ENCODE measurements around the gene SOBP.

The SOBP gene

DNA sequence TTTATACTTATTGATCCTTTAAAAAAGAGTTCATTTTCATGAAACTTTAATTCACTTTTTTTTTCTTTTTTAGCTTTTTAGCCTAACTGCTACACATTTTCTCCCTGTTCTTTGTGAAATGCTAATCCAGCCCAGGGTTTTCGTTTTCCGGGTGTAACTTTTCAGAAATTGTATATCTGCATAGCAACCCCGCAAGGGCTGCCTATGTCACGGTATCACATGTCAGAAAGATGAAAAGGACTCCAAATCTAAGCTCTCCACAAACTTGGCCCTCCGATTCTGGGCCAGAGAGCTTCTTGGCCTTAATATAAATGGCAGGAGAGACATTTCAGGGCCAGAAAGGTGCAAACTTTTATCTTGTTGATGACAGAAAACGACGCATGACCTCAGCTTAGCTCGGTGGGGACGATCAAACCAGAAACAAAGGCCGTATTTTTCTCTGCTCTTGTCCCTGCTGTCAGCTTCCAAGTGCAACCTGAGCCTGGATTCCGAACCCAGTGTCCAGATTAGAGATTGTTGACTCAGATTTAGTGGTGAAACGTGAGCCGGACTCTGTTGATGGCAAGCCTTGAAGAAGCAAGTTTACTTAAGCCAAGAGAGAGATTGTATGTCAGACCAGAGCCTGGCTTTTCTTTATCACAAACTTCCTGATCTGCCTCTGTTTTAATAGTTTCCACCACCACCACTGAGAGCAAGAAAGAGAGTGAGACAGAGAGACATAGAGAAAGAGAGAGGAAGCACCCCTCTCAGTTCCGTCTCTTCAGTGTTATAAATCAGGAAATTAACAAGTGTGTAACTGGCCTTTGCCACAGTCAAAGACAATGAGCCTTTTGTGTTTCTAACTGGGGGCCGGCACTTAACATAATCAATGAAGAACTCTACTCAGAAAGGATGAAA lies 176.4 kb downstream of the SOBP start:
- DNase-seq, result no peak

DNA sequence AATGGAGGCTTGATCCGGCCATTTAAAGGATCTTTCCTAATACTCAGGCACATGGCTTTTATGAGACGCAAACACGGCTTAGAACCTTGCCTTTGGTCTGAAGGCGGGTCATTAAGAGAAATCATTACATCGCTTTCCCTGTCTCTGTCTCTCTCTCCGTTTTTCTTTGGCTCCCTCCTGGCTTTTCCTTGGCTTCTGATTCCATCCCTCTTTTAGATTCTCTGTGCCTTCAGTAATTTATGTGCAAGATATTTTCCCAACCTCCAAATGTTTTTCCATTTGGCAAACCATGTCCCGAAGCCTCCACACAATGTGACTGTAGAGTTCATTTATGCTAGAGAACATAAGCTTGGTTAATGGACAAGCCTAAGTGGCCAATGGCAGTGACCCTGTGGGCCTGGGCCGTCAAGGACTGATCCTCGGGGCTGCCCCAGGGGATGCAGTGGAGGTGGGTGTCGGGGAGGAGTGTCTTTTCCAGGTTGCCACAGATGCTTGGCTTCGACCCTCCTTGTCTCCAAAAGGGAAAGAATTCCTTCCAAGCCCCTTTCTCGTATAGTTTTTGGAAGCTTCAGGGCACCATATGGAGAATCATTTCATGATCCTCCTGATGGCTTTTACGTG lies 177.2 kb downstream of the SOBP start:
- no peak for DNase-seq

DNA sequence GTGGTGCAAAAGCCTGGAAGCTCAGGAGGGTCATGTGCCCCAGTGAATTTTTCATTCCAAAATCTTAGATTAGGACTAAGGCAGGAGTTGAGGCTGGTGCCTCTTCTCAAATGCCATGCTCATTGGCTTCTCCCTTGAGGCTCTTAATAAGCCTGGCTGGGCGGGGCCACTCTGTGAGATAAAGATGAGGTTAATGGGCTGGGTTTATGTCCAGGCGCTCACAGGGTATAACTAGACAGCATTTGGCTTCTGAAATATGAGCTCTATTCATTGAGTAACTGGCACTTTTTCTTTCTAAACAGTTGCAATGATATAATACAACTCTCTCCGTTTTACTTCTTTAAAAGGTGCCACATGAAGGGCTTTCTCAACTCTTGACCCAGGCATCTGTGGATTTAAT lies 177.9 kb downstream of the SOBP start:
- DNase-seq, result no peak

DNA sequence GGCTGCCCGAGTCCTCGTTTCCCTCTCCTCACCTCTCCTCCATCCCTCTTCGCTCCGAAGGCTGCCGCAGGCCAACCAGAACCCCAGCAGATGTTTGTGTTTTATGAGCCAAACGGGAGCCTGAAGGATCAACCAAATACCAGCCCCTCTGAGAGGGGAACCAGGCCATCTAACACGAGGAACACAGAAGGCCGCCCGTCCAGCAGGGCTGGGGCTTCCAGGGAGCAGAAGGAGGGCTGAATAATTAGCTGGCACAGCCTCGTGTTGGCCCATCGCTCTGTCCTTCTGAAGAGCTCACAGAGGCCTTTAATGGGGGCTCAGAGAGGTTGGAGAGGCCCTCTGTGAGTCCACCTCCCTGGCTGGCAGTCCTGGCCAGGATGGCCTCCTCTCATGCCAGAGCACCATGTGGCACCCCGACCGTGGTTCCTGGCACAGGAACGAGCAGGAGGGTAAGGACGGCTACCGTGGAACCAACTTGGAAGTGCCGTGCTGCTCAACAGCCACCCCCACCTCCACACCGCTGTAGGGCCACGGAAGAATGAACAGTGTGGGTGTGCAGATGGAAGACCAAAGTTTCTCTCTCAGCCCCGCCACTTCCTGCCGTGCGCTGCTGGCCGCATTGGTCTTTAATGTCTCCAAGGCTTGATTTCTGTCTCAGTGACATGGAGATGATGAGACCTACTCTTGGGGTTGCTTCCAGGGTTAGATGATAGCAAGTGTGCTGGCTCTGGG lies 179.0 kb downstream of the SOBP start:
- DNase-seq, result peak; percentile 8

DNA sequence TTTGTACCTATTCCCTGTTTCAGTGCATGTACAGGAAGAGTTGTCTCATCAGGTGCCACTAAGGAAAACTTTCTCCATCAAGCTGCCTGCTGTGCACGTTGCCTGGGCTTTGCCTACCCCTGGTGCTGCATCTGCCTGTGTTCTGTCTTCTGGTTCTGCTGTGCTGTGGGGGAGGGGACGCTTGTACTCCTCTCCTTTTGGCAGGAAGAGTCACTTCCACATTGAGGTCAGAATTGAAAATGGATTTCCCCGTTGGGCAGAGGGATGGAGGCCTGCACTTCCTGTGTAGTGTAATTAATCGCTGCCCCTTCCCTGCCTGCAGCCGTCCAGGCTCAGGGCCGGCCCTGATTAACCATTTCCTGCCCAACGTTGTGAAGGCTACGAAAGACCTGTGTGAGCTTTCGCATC lies 180.9 kb downstream of the SOBP start:
- peak; percentile 6 for DNase-seq

DNA sequence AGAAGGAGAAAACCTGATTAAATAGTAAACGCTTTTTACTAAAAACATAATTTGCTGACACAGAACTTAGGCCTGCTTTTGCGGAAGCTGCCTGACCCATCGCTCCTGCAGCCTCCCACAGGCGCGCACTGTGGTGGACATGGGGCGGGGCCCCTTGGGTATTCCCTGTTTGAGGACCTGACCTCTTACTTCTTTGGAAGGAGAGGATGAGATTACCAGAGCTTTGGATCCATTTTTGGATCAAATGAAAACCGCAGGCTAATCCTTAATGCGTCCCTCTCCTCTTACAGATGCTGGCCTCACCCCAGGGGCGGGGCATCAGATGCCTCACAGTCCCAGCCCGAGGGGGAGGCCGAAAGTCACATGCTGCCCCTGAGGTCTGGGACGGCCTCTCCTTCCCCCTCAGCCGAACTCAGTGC lies 183.2 kb downstream of the SOBP start:
- no peak for DNase-seq

DNA sequence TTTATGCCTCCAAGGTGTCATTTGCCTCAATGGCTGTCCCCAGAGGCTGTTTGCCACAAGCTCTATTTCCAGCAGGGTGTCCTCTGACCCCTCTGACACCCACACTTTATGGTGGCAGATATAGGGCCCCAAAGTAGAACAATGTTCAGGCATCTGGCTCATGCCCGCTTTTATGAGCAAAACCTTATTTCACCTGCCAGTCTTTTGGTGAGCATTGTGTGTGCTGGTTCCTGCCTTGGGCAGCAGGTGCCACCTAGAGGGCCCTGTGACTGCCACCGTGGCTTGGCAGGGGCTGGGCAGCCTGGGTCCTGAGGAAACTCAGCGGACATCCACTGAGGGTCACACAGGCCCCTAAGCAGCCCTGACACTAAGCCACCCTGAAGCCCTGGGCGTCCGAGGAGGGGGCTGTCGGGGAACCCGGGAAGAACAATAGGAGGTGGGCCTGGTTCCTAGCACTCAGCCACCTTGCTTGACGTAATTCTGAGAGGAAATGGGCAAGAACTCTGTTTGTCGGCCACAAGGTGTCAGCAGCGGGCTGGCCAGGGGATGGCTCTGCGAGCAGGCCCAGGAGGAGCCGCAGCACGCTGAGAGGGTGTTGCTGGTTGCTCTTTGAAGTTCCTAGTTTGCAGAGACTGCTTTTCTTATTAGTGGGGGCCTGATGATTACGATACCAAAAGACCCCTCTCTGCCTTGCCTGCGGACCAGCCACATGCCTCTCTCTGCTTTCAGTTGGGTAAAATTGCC lies 185.2 kb downstream of the SOBP start:
- peak; percentile 91 for DNase-seq

DNA sequence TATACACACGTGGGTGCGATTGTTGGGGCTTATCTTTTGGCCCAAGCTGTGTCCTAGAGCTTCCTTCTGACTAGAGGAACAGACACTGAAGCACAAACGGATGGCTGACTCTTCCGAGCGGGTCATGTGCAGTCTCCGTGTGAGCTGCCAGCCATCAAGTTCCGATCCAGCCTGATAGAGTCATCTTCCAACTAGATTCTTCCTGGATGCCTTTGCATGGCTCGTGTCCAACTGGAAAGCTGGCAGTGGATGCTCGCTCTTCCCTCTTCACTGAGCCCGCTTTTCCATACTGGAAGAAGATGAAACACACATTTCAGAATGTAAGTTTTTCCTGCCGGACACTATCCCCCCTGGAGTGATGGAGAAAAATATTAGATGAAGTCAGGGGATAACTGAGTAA lies 186.1 kb downstream of the SOBP start:
- DNase-seq, result no peak

DNA sequence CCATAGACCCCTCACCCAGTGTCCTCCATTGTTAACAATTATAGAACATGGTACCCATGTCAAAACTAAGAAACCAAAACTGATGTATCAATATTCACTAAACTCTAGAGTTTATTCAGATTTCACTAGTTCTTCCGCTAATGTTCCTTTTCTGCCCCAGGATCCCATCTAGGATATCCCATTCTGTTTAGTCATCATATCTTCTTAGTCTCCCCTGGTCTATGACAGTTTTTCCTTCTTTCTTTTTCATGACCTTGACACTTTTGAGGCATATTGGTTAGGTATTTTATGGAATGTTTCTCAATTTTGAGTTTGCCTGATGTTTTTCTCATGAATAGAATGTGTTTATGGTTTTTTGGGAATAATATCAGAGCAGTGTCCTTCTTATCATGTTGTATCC lies 187.5 kb downstream of the SOBP start:
- DNase-seq, result no peak

DNA sequence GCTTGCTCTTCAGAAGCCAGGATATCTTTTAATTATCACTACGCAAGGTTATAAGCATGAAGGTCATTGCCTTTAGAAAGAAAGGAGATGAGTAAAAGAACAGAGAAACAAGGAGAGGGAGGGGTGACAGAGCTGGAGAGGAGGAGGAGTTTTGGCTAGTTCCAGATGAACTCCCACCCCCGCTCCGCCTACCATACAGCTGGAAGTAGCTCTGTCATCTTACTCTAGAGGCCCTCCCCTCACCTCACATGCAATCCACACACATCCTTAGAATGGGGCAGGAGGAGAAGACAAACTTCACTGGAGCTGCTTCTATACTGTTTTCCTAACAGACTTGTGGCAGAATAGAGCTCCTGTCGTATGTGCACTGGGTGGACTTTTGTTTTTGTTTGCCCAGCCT lies 189.5 kb downstream of the SOBP start:
- DNase-seq, result no peak

DNA sequence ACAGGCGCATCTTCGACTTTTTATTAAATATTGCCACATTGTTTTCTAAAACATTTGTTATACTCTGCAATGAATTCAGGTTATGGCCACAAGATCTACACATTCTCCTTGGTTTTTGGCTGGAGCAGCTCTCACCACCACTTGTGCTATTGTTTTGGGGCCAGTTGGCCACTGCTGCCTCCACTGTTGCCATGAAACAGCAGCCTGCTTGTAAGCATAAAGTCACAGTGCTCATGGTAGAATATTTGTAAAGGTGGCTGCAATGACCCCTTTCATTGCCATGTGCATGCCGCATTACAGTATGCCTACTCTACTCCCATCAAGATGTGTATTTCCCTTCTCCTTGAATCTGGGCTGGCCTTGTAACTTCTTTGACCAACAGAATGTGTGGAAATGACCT lies 192.8 kb downstream of the SOBP start:
- no peak for DNase-seq

DNA sequence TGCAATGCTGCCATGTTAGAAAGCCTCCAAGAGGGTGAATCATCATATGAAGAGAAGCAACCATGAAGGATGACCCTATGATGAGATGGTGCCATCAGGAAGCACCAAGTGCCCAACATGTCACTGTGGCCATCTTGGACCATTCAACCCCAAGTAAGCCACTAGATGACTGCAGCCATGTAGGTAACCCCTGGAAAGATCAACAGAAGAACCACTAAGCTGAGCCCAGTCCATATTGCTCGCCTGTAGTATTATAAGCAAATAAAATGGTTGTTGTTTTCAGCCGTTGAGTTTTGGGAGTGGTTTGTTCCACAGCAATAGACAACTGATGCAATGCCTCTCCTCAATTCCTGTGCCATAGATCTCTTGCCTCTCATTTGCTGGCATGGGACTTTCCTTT lies 193.3 kb downstream of the SOBP start:
- DNase-seq, result no peak

DNA sequence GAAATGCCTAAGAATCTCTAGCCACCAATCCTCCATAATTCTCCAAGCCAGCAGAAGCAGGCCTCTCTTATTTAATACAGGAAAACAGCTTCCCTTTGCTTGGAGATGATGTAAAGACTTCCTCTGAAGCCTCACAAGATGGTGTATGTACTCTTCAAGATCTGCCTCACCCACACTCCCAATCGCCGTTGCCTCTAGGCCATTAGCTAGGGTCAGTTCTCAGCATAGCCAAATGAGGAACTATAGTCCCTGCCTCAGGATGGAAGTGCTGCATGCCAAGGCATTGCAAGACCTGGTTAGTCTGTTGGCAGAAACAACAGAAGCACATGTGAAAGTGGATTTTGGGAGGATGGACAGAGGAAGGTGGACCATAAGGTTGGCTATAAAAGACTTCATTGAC lies 195.1 kb downstream of the SOBP start:
- no peak for DNase-seq

DNA sequence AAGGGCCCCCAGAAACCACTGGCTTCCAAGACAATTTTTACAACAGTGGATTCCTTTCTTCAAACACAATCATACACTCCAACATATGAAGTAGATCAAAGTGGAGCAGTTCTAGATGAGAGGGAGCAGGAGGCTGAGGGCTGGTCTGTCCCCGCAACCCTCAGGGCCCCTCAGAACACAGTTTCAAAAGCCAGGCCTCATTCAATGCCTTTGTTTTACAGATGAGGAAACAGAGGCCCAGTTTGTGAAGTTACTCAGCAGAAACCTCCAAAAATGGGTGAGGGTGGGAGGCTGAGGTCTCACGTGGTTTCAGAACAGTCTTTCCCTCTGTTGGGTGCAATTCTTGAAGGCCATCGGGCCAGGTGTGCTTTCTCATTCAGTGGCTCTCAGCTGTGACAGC lies 199.3 kb downstream of the SOBP start:
- DNase-seq, result no peak

DNA sequence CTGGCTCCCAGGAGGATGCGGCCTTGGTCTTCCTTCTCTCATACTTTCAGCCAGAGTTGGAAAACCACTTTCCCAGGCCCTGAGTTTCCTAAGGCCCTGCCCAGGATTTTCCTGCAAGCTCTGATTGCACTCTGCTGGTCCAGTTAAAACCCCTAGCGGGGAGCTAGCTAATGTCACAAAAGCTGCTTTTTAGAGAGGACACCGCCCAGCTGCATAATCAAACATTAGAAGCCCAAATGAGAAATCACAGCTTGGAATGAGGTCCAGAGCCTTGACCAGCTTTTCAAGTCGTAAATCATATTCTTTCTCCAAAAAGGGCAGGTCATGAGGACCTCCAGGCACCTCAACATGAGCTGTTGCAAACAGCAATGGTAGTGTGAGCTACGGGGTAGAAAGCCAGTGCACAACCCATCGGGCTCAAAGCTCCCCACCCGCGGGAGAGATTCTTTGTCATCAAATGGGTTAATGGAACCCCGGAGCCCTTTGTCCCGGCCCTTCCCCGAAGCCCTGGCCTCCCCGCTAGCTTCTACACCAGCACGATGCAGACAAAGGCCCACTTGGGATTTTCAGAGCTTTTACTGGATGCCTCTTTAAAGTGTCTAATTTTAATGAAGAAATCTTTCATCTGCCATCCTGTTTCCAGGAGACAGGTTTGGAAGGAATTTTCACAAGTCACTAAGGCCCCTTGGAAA lies 200.2 kb downstream of the SOBP start:
- no peak for DNase-seq

DNA sequence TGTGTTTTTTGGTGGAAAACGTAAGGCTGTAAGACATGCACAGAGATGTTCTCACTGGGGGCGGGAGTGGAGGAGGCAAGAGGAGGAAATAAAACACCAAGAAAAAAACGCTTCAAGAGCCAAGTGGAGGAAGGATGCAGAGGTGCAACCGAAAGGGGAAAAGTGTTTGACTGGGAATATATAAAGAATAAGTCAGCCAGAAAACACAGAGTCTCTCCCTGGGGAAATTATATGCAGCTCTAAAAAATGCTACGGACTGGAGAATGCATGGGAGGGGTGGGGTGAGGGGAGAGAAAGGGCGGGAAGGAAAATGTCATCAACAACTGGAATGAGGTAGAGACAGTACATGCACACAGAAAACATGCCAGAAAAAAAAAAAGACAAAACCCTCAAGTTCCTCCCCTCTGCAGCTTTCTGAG lies 200.7 kb downstream of the SOBP start:
- DNase-seq, result no peak

DNA sequence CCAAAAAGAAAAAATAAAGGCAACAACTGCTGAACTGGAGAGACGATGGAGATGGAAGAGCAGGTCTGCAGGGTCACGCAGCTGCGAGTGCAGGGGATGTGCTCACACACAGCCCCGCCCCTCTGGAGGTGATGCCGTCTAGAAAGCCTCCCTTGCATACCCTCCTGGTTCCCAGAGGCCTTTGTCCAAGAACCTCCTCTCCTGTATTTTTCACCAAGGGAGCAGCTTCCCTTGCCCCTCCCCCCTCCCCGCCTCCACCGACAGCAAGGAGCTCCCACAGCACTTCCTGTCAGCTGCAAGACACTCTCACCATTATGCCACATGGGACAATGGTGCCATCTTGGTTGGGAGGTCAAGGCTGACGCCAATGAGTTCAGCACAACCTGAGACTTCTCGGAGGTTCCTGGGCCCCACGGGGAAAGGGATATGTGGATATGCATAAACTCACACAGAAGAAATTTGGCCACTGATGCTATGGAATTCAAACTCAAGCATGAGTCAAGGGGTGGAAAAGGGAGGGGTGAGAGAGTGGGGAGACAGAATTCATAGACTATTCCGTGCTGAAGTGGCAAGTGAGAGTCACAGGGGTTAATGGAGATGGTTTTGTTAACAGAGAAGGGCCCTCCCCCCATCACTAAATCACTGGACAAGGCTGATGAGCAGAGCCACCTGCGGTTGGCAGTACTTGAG lies 201.3 kb downstream of the SOBP start:
- DNase-seq, result no peak

DNA sequence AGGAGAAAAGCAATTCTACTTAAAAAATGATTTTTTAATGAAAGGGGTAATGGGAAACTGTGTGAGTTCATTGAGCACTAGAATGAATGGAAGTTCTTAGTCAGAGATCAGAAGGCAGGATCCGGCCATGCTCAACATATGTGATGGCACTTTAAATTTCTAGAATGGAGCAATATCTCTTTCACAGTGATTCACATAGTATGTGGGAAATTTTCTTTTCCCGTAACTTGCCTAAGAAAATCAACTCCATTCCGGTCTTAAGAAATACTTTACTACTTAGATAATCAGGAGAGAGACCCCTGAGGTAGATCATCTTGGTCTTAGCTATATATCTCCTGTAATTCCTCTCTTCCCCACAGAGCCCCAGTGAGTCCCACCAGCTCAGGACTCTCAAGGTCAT lies 202.4 kb downstream of the SOBP start:
- no peak for DNase-seq

DNA sequence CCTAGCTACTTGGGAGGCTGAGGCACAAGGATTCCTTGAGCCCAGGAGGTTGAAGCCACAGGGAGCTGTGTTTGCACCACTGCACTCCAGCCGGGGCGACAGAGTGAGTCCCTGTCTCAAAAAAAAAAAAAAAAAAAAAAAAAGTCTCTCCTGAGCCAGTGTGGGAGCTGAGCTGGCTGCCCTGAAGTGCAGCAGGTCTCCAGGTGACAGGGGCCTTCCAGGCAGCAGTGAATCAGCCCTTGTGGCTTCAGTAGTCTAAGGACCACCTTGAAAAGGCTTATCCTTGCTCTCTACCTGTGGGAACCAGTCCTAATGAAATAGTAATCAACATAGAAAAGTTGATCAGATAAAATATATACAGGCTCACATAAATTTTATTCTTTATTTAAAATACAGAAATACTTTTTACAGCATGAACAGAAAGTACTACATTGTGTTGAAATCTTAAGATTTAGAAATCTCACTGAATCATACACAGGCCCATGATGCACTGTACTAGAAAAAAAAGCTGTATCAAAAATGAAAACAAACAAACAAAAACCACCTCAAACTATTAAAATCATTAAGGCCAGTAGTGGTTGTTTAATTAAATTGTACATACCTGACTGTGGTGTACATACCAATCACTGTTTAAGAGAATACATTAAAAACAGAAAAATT lies 205.3 kb downstream of the SOBP start:
- DNase-seq, result no peak

DNA sequence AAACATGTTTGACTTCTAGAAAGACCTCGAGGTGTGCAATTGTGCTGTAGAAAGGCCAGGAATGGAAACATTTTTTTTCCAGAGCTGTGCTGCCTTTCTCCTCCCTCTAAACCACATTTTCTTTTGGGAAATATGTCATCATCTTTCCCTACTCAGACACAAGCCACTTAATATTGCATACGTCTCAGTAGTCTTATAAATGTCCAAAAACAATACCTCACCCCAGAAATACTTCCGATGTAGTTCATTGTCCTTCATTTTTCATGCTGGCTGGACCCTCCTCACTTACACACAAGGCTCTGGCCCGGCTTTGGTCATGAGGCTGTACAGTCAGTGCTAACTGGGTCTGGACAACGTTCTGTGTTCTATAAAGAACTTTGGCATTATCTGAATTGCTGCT lies 207.8 kb downstream of the SOBP start:
- no peak for DNase-seq

DNA sequence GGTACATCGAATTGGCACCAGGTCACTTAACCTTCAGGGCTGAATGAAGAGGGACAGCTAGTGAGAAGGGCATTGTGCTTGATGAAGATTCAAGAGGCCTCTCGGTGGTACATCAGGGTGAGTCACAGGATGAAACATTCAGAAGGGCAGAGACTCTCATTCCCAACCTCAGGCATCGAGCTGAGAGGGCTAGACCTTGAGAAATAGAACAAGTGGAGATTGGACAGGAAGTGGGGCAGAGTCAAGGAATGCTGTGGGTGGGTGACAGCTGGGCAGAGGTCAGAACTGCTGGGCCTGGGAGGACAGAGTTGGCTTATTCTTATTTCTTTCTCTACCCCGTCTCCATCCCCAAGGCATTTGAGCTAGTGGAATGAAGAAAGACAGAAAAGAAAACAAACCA lies 208.2 kb downstream of the SOBP start:
- DNase-seq, result no peak
